22Rv1 (cell line): Measurements from ENCODE around the gene SLC25A34.

Experiments used
- H3K27ac ChIP-seq: fragments of 450-650 bp; 2 replicates; pipeline ENCODE4 v1.5.1; 2017
- CTCF ChIP-seq: fragments of 450-650 bp; IDR thresholded peaks from 2 replicates; pipeline ENCODE4 v1.5.1; 2017; ENCODE audit warnings: mild to moderate bottlenecking
- ZFX ChIP-seq: fragments of 450-650 bp; IDR thresholded peaks from 2 replicates; pipeline ENCODE4 v1.6.1; 2017; ENCODE audit warnings: antibody characterized with exemption, borderline replicate concordance

The SLC25A34 gene

GRCh38 chr1:15714406-15715136 lies 21.5 kb upstream of the SLC25A34 start:
- TF ChIP-seq CTCF, result no peak
- no peak overlapping the region for H3K27ac ChIP-seq

GRCh38 chr1:15717418-15718125 lies 18.5 kb upstream of the SLC25A34 start:
- no peak for TF ChIP-seq CTCF
- no peak for TF ChIP-seq ZFX
- no peak overlapping the region for H3K27ac ChIP-seq

- no peak overlapping the region for H3K27ac ChIP-seq
- no peak for TF ChIP-seq CTCF
- TF ChIP-seq ZFX, result no peak
Measured at GRCh38 chr1:15718199-15718601, 17.9 kb upstream of the SLC25A34 start.

GRCh38 chr1:15719381-15720120 lies 16.5 kb upstream of the SLC25A34 start:
- TF ChIP-seq ZFX (no peak), CTCF (no peak)
- no peak overlapping the region for H3K27ac ChIP-seq

GRCh38 chr1:15720861-15721260 lies 15.2 kb upstream of the SLC25A34 start:
- TF ChIP-seq CTCF, result no peak
- no peak for TF ChIP-seq ZFX
- H3K27ac ChIP-seq, result no peak overlapping the region

- no peak overlapping the region for H3K27ac ChIP-seq
- TF ChIP-seq ZFX, result no peak
- TF ChIP-seq CTCF, result no peak
Measured at GRCh38 chr1:15722411-15722810, 13.6 kb upstream of the SLC25A34 start.
